WTC11 (cell line): ENCODE results near the gene WDR53. TPM values are rescaled to one million over a fixed set of nuclear protein-coding genes. Genes with fewer than 3 reads are reported as not detected.
A peak's percentile ranks its signal among the peaks of the same experiment; 100 is the strongest.

Experiments used
- ATAC-seq: fragments of 200-7000 bp; cut with Tn5 transposase; 2 replicates; pipeline ENCODE4 v1.10.0; 2021; ENCODE audit warnings: mild to moderate bottlenecking, moderate library complexity
- CTCF ChIA-PET: fragments of 300-600 bp; sonication (Branson Sonifier 250); formaldehyde crosslinking; loops from one replicate; lab custom pipeline; 2021; ENCODE audit warnings: antibody characterized with exemption; lab: Charles Lee
- POLR2A ChIA-PET: fragments of 350-600 bp; sonication (Branson Sonifier 250); formaldehyde crosslinking; loops from one replicate; lab custom pipeline; 2021; ENCODE audit warnings: antibody characterized with exemption; lab: Charles Lee
- DNase-seq: peaks from one replicate; pipeline ENCODE4 v3.0.0; 2021; ENCODE audit warnings: low spot score
- H3K27ac Mint-ChIP-seq: 2 replicates; pipeline ENCODE4 v1.8.0; 2021; ENCODE audit warnings: mixed read lengths
- H3K27me3 Mint-ChIP-seq: 2 replicates; pipeline ENCODE4 v1.8.0; 2021; ENCODE audit warnings: low read depth, mild to moderate bottlenecking, moderate library complexity, mixed read lengths
- H3K36me3 Mint-ChIP-seq: 2 replicates; pipeline ENCODE4 v1.8.0; 2021; ENCODE audit warnings: mixed read lengths
- H3K4me1 Mint-ChIP-seq: 2 replicates; pipeline ENCODE4 v1.8.0; 2022; ENCODE audit warnings: mixed read lengths
- H3K4me3 Mint-ChIP-seq: 2 replicates; pipeline ENCODE4 v1.8.0; 2021; ENCODE audit warnings: mild to moderate bottlenecking, moderate library complexity, mixed read lengths
- H3K9me3 Mint-ChIP-seq: 2 replicates; pipeline ENCODE4 v1.8.0; 2021; ENCODE audit warnings: mixed read lengths
- ATF1 ChIP-seq: sonication (generic); formaldehyde crosslinking; IDR thresholded peaks from 2 replicates; pipeline ENCODE4 v1.8.1; 2023; ENCODE audit warnings: mild to moderate bottlenecking, moderate library complexity, missing genetic modification reagents
- ATF6 ChIP-seq: sonication (generic); formaldehyde crosslinking; IDR thresholded peaks from 2 replicates; pipeline ENCODE4 v1.8.1; 2023; ENCODE audit warnings: mild to moderate bottlenecking, missing genetic modification reagents
- CREM ChIP-seq: sonication (generic); formaldehyde crosslinking; IDR thresholded peaks from 2 replicates; pipeline ENCODE4 v1.8.1; 2022; ENCODE audit warnings: mild to moderate bottlenecking, missing genetic modification reagents, moderate library complexity
- CTCF ChIP-seq: fragments of 200-600 bp; IDR thresholded peaks from 2 replicates; pipeline ENCODE4 v1.8.0; 2022; ENCODE audit warnings: antibody characterized with exemption
- FOXP4 ChIP-seq: sonication (generic); formaldehyde crosslinking; IDR thresholded peaks from 2 replicates; pipeline ENCODE4 v1.8.0; 2022; ENCODE audit warnings: mild to moderate bottlenecking, missing genetic modification reagents
- GABPB1 ChIP-seq: sonication (generic); formaldehyde crosslinking; IDR thresholded peaks from 2 replicates; pipeline ENCODE4 v1.8.1; 2023; ENCODE audit warnings: mild to moderate bottlenecking, missing genetic modification reagents
- IRF2 ChIP-seq: sonication (generic); formaldehyde crosslinking; IDR thresholded peaks from 2 replicates; pipeline ENCODE4 v1.8.0; 2022; ENCODE audit warnings: low read depth, missing genetic modification reagents, borderline replicate concordance
- MYBL2 ChIP-seq: sonication (generic); formaldehyde crosslinking; IDR thresholded peaks from 2 replicates; pipeline ENCODE4 v1.8.1; 2023; ENCODE audit warnings: mild to moderate bottlenecking, moderate library complexity, missing genetic modification reagents
- NR2C2 ChIP-seq: sonication (generic); formaldehyde crosslinking; IDR thresholded peaks from 2 replicates; pipeline ENCODE4 v1.8.0; 2022; ENCODE audit warnings: mild to moderate bottlenecking, missing genetic modification reagents
- SMAD4 ChIP-seq: sonication (generic); formaldehyde crosslinking; IDR thresholded peaks from 2 replicates; pipeline ENCODE4 v1.8.0; 2022; ENCODE audit warnings: mild to moderate bottlenecking, missing genetic modification reagents
- ZBTB21 ChIP-seq: sonication (generic); formaldehyde crosslinking; IDR thresholded peaks from 2 replicates; pipeline ENCODE4 v1.8.1; 2023; ENCODE audit warnings: mild to moderate bottlenecking, missing genetic modification reagents, borderline replicate concordance
- ZNF138 ChIP-seq: sonication (generic); formaldehyde crosslinking; conservative IDR thresholded peaks from 2 replicates; pipeline ENCODE4 v1.8.1; 2022; ENCODE audit warnings: mild to moderate bottlenecking, moderate library complexity, missing genetic modification reagents
- ZNF512 ChIP-seq: sonication (generic); formaldehyde crosslinking; IDR thresholded peaks from 2 replicates; pipeline ENCODE4 v1.8.1; 2022; ENCODE audit warnings: missing genetic modification reagents, borderline replicate concordance
- total RNA-seq: library from RNA; stranded (reverse); gene quantifications from 3 replicates; pipeline ENCODE4 v1.2.3, GENCODE V29; 2021

WDR53 gene
- total RNA-seq, 1 experiment from 2014 or later, result 21.4 TPM

- no peak for TF ChIP-seq SMAD4 (CRISPR knock-in tag)
- TF ChIP-seq ATF6 (CRISPR knock-in tag), result no peak
- TF ChIP-seq ZNF512 (CRISPR knock-in tag), result no peak
- TF ChIP-seq MYBL2 (CRISPR knock-in tag), result no peak
Observed at GRCh38 chr3:196546537-196546936, 21.8 kb downstream of the WDR53 start (continued).

GRCh38 chr3:196544491-196544992 lies 23.8 kb downstream of the WDR53 start:
- POLR2A ChIA-PET, result no interaction called here
- H3K27ac Mint-ChIP-seq, result no peak overlapping the region
- TF ChIP-seq IRF2 (CRISPR knock-in tag), result no peak
- TF ChIP-seq CREM, result no peak
- TF ChIP-seq NR2C2 (CRISPR knock-in tag), result no peak
- no peak for TF ChIP-seq ATF1 (CRISPR knock-in tag)
- TF ChIP-seq GABPB1 (CRISPR knock-in tag), result no peak
- TF ChIP-seq ZNF138 (CRISPR knock-in tag), result no peak
- TF ChIP-seq FOXP4 (CRISPR knock-in tag), result no peak
- TF ChIP-seq, all 79 proteins: peak for 0
- Mint-ChIP-seq H3K4me1 (no peaks in the 10 kb centered on the region), H3K27me3 (peaks cover 10% of the 10 kb centered on the region), H3K4me3 (no peak overlapping the region), H3K9me3 (peaks cover 28% of the 10 kb centered on the region), H3K36me3 (peaks cover 13% of the 10 kb centered on the region)
- ATAC-seq (no peak), DNase-seq (no peak)
- CTCF ChIA-PET, result no interaction called here

GRCh38 chr3:196541684-196542445 lies 26.5 kb downstream of the WDR53 start:
- DNase-seq, result no peak
- ChIA-PET CTCF (interaction anchor here (2.0 kb wide), 1 partner anchor 13 kb away, joined by 7 read pairs; no protein-coding TSS in a partner anchor), POLR2A (no interaction called here)
- no peaks in the 10 kb centered on the region for H3K4me1 Mint-ChIP-seq
- no peak overlapping the region for H3K4me3 Mint-ChIP-seq
- no peaks in the 10 kb centered on the region for H3K36me3 Mint-ChIP-seq
- H3K27me3 Mint-ChIP-seq, result no peaks in the 10 kb centered on the region; the same call in 1 of the 2 replicates
- peaks cover 9% of the 10 kb centered on the region for H3K9me3 Mint-ChIP-seq
- no peak overlapping the region for H3K27ac Mint-ChIP-seq
- no peak for TF ChIP-seq GABPB1 (CRISPR knock-in tag)
- no peak for ATAC-seq

- DNase-seq, result peak; percentile 68
- POLR2A ChIA-PET, result no interaction called here
- H3K27me3 Mint-ChIP-seq, result peaks cover 5% of the 10 kb centered on the region
- H3K9me3 Mint-ChIP-seq, result peaks cover 13% of the 10 kb centered on the region
- CTCF ChIA-PET, result interaction anchor here (0.7 to 4.6 kb wide), 4 partner anchors 9 to 67 kb away, joined by 3 to 27 read pairs (median 7); no protein-coding TSS in a partner anchor
- peaks cover 3% of the 10 kb centered on the region; the same call in 1 of the 2 replicates for H3K36me3 Mint-ChIP-seq
- peaks cover 13% of the 10 kb centered on the region for H3K4me1 Mint-ChIP-seq
- no peak overlapping the region for H3K4me3 Mint-ChIP-seq
- H3K27ac Mint-ChIP-seq, result no peak overlapping the region
- TF ChIP-seq CTCF (peak; percentile 77), ZBTB21 (no peak)
- peak; percentile 27; the same call in 1 of the 2 replicates for ATAC-seq
Observed at GRCh38 chr3:196537319-196537984, 30.9 kb downstream of the WDR53 start.
